ENCODE data around the gene CDC14B. TPM values are rescaled to one million over a fixed set of nuclear protein-coding genes. Genes with fewer than 3 reads are reported as not detected.

CDC14B gene
- total and polyA plus RNA-seq, 2 of the 4 experiments (the other 2 are of a cell fraction) = 9.7 to 26.3 TPM

DNA sequence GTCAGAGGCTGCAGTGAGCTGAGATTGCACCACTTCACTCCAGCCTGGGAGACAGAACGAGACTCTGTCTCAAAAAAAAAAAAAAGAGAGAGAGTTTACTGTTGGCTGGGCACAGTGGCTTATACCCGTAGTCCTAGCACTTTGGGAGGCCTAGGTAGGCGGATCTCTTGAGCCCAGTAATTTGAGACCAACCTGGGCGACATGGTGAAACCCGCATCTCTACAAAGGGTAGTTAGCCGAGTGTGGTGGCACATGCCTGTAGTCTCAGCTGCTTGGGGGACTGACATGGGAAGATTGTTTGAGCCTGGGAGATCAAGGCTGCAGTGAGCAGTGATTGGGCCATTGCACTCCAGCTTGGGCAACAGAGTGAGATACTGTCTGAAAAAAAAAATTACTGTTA lies 157.1 kb downstream of the CDC14B start:
- Histone ChIP-seq H2AK5ac (ENCODE audit: low read depth, low read length) (no peak overlapping the region), H3K18ac (ENCODE audit: low read depth, low read length) (no peak overlapping the region), H3K9me3 (ENCODE audit: control insufficient read depth, insufficient read depth, low read length) (no peaks in the 10 kb centered on the region), H4K5ac (ENCODE audit: low read depth, low read length) (no peak overlapping the region), H3K79me1 (ENCODE audit: low read depth in 1 of 2, low read length in 2 of 2) (peaks cover 6 to 37% of the 10 kb centered on the region in 2 experiments; a peak in 3 of 4 replicates), H3K4me1 (ENCODE audit: control insufficient read depth, insufficient read depth, low read length) (peaks cover 8% of the 10 kb centered on the region), H3K4me2 (ENCODE audit: low read depth, low read length) (no peak overlapping the region), H3K23ac (ENCODE audit: low read depth, low read length) (no peak overlapping the region), H3K4me3 (ENCODE audit: insufficient read depth, low read depth, low read length) (no peak overlapping the region), H4K20me1 (ENCODE audit: insufficient read depth, low read length) (no peaks in the 10 kb centered on the region), H3K9me1 (ENCODE audit: insufficient read depth, low read length) (peaks cover 2% of the 10 kb centered on the region; the same call in 1 of the 2 replicates), H2AK9ac (replicated peaks; ENCODE audit: low read depth, low read length, poor library complexity) (no peak overlapping the region), H2BK15ac (ENCODE audit: low read depth, low read length) (no peak overlapping the region), H4K8ac (ENCODE audit: low read depth in 2 of 2, low read length in 2 of 2) (no peak overlapping the region), H3K27me3 (ENCODE audit: control insufficient read depth, insufficient read depth, low read length) (no peaks in the 10 kb centered on the region), H3K4ac (ENCODE audit: low read depth, low read length) (no peak overlapping the region), H2BK120ac (ENCODE audit: low read depth, low read length) (no peak overlapping the region), H4K91ac (ENCODE audit: insufficient read depth, low read depth, low read length) (no peak overlapping the region), H3K56ac (ENCODE audit: extremely low read depth, insufficient read depth, low read length) (no peak overlapping the region), H2AFZ (replicated peaks; ENCODE audit: low read length, poor library complexity) (no peak overlapping the region), H3K27ac (ENCODE audit: insufficient read depth, low read length) (no peak overlapping the region), H3K36me3 (ENCODE audit: control insufficient read depth, insufficient read depth, low read length) (peaks cover 11% of the 10 kb centered on the region), H3K14ac (replicated peaks; ENCODE audit: low read depth, low read length) (no peak overlapping the region), H2BK20ac (ENCODE audit: low read depth, low read length) (no peak overlapping the region), H2BK5ac (ENCODE audit: low read depth, low read length, poor library complexity, severe bottlenecking) (no peak overlapping the region), H3K9ac (ENCODE audit: low read depth, low read length) (no peak overlapping the region)
- ATAC-seq (ENCODE audit: low read depth) (no peak), DNase-seq (no peak)
- ChIA-PET CTCF (interaction anchor here (1.1 kb wide), 1 partner anchor 38 kb away, joined by 3 read pairs; no protein-coding TSS in a partner anchor), POLR2A (ENCODE audit: unreplicated experiment) (no interaction called here)
- dilution Hi-C loops (cut with HindIII; ENCODE audit: low sequenced_read_pairs, unreplicated experiment) = no loop called here
- intact Hi-C loops (cut with micrococcal nuclease) = loop anchor here (5.0 kb wide), 1 partner anchor 40 kb away; no protein-coding TSS in a partner anchor
- WGBS, 2 experiments (ENCODE audit: extremely low coverage in 2 of 2, insufficient read length in 1 of 2) = 93% methylated on average over 5 of the region's 6 CpGs; no CpG with 5 or more reads in 1 of the 2 experiments
- TF ChIP-seq NFE2L2 (IDR thresholded peaks at IDR 0.05; ENCODE audit: low read depth, low read length) (no peak), CTCF (conservative IDR thresholded peaks at IDR 0.05; ENCODE audit: low read depth, low read length) (no peak), RFX5 (IDR thresholded peaks at IDR 0.05; ENCODE audit: low read depth, low read length) (no peak), POLR2A (IDR thresholded peaks at IDR 0.05; ENCODE audit: low read depth, low read length) (no peak), RCOR1 (IDR thresholded peaks at IDR 0.05; ENCODE audit: insufficient replicate concordance, low read length) (no peak), FOS (IDR thresholded peaks at IDR 0.05; ENCODE audit: low read depth, low read length) (no peak), MXI1 (IDR thresholded peaks at IDR 0.05; ENCODE audit: borderline replicate concordance, low read depth, low read length) (no peak), CHD1 (IDR thresholded peaks at IDR 0.05; ENCODE audit: low read depth, low read length) (no peak), CEBPB (IDR thresholded peaks at IDR 0.05; ENCODE audit: low read depth, low read length) (no peak)
- TF ChIP-seq, protein P1, sequence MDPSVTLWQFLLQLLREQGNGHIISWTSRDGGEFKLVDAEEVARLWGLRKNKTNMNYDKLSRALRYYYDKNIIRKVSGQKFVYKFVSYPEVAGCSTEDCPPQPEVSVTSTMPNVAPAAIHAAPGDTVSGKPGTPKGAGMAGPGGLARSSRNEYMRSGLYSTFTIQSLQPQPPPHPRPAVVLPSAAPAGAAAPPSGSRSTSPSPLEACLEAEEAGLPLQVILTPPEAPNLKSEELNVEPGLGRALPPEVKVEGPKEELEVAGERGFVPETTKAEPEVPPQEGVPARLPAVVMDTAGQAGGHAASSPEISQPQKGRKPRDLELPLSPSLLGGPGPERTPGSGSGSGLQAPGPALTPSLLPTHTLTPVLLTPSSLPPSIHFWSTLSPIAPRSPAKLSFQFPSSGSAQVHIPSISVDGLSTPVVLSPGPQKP (IDR thresholded peaks at IDR 0.05; ENCODE audit: borderline replicate concordance, low read depth, low read length) = no peak
- TF ChIP-seq, protein P2, sequence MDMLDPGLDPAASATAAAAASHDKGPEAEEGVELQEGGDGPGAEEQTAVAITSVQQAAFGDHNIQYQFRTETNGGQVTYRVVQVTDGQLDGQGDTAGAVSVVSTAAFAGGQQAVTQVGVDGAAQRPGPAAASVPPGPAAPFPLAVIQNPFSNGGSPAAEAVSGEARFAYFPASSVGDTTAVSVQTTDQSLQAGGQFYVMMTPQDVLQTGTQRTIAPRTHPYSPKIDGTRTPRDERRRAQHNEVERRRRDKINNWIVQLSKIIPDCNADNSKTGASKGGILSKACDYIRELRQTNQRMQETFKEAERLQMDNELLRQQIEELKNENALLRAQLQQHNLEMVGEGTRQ (IDR thresholded peaks at IDR 0.05; ENCODE audit: low read depth, low read length) = no peak
- in situ Hi-C loops (cut with MboI; ENCODE audit: low sequenced_read_pairs) = no loop called here
- BruUV-seq (replicated peaks) = no TSS peak

Measured in IMR-90 (cell line).